GM20000 (cell line): ENCODE measurements around the gene SLC34A3.

ENCODE experiments used
- DNase-seq: peaks from one replicate; pipeline ENCODE4 v3.0.0; 2012; ENCODE audit warnings: low spot score
- CTCF ChIP-seq: IDR thresholded peaks from 2 replicates; pipeline ENCODE4 v1.5.1; 2012; ENCODE audit warnings: mild to moderate bottlenecking, control low read depth; ENCODE audit errors: extremely low read depth, missing control alignments

The SLC34A3 gene

DNA sequence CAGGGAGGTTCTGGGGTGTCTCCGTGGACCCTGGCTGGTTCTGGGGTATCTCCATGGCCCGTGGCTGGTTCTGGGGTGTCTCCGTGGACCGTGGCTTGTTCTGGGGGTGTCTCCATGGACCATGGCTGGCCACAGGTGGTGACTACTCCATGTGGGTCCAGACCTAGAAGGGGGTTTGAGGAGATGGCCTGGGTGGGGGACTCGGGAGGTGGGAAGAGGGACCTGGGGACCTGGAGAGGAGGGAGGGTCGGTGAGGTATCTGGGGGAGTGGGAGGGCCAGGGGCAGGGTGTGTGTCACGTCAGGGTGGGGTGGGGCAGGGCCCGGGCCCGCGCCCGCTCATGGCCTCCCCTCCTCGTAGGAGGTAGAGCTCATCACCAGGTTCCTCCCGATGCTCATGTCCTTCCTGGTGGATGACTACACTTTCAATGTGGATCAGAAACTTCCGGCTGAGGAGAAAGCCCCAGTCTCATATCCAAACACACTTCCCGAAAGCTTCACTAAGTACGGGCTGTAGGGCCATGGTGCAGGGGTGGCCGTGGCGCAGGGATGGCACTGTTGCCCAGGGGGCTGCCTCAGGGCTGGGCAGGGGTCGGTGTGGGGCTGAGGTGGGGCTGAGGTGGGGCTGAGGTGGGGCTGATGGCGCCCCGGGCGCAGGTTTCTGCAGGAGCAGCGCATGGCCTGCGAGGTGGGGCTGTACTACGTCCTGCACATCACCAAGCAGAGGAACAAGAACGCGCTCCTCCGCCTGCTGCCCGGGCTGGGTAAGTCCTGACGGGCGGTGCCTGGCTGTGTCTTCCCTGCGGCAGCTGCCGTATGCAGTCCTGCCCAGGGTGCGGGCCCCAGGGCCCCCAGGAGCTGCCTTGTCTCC is 36.1 kb downstream of the SLC34A3 start:
- TF ChIP-seq CTCF = no peak
- DNase-seq = no peak

- no peak for TF ChIP-seq CTCF
- DNase-seq = peak; percentile 68
These were observed 37.2 kb downstream of the SLC34A3 start for GRCh38 chr9:137267933-137268355.

DNA sequence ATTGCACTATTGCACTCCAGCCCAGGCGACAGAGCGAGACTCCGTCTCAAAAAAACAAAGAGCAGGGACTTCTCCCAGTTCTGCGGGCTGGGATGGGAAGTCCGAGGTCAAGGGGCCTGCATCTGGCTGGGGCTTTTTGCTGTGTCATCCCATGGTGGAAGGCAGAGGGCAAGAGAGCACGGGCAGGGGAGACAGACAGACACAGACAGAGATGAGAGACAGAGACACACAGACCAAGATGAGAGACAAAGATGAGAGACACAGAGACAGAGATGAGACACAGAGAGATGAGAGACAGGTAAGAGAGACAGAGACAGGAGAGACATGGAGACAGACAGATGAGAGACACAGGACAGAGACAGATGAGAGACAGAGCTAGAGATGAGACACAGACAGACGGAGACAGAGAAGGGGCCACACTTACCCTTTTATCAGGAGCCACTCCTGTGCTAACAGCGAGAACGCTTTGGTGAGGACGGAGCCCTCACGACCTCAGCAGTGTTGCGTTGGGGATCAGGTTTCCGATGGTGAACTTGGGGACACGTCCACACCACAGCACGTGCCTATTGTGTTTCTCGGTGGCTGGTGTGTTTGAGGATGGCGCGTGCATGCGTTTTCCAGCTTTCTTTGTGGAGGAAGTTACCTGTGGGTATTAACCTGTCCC is 38.0 kb downstream of the SLC34A3 start:
- TF ChIP-seq CTCF = no peak
- DNase-seq = no peak

DNA sequence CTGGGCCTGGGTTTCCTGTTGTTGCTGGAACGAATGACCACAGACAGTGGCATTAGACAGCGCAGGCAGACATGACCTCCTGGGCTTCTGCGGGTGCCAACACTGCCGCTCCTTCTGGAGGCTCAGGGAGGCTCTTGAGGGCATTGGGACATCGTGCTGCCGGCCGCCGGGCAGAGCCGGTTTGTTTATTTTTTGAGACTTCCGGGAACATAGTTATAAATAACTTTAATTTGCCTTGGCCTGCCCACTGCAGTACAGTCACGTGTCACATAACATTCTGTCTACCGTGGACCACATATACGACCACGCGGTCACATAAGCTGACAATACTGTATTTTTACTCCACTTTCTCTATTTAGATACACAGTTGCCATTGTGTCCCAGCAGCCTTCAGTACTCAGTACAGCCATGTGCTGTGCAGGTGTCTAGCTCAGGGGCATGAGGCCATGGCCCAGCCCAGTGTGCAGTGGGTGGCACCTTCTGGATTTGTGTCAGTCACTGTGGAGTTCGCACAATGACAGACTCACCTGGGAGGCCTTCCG is 38.6 kb downstream of the SLC34A3 start:
- no peak for TF ChIP-seq CTCF
- DNase-seq = peak; percentile 74

- no peak for TF ChIP-seq CTCF
- no peak for DNase-seq
These were observed 40.4 kb downstream of the SLC34A3 start for GRCh38 chr9:137270929-137271695.

- TF ChIP-seq CTCF = no peak
- DNase-seq = no peak
These were observed 41.0 kb downstream of the SLC34A3 start for GRCh38 chr9:137271696-137272076.
